ENCODE data around the gene CDKAL1. TPM values are rescaled to one million over a fixed set of nuclear protein-coding genes. Genes with fewer than 3 reads are reported as not detected.
"Not testable (repeated sequence)": the region's sequence is repeated elsewhere in the genome, so short reads cannot be mapped to it uniquely, and the experiment has no call there.

Gene CDKAL1
- total RNA-seq, 2 donors from 2014 or later = 12.1 to 19.0 TPM

GRCh38 chr6:20718705-20719653, 184.7 kb downstream of the CDKAL1 start:
- 86% methylated on average over 3 of the region's 3 CpGs for WGBS
- intact Hi-C loops (cut with DNase I) = no loop called here
- Histone ChIP-seq H3K27me3 (replicated peaks; ENCODE audit: insufficient read depth) (no peaks in the 10 kb centered on the region), H3K27ac (no peak overlapping the region), H3K36me3 (no peaks in the 10 kb centered on the region), H3K4me1 (replicated peaks) (no peaks in the 10 kb centered on the region), H3K4me3 (no peak overlapping the region), H3K9me3 (no peaks in the 10 kb centered on the region)
- TF ChIP-seq POLR2AphosphoS5 (IDR thresholded peaks at IDR 0.05) (no peak), POLR2A (IDR thresholded peaks at IDR 0.05) (no peak), CTCF (IDR thresholded peaks at IDR 0.05) (no peak)
- DNase-seq (ENCODE audit: low spot score) = no peak

GRCh38 chr6:20719980-20720379, 185.7 kb downstream of the CDKAL1 start:
- intact Hi-C loops (cut with DNase I) = no loop called here
- TF ChIP-seq POLR2A (IDR thresholded peaks at IDR 0.05) (no peak), CTCF (IDR thresholded peaks at IDR 0.05) (no peak), POLR2AphosphoS5 (IDR thresholded peaks at IDR 0.05) (no peak)
- H3K36me3 ChIP-seq = no peaks in the 10 kb centered on the region
- H3K4me1 ChIP-seq (replicated peaks) = no peaks in the 10 kb centered on the region
- 98% methylated on average over 2 of the region's 2 CpGs for WGBS
- no peak for DNase-seq (ENCODE audit: low spot score)
- H3K27me3 ChIP-seq (replicated peaks; ENCODE audit: insufficient read depth) = no peaks in the 10 kb centered on the region
- no peaks in the 10 kb centered on the region for H3K9me3 ChIP-seq
- no peak overlapping the region for H3K27ac ChIP-seq
- no peak overlapping the region for H3K4me3 ChIP-seq

GRCh38 chr6:20721121-20721520, 186.9 kb downstream of the CDKAL1 start:
- H3K27me3 ChIP-seq (replicated peaks; ENCODE audit: insufficient read depth); H3K4me3 ChIP-seq; H3K27ac ChIP-seq; DNase-seq (ENCODE audit: low spot score); H3K4me1 ChIP-seq (replicated peaks); H3K36me3 ChIP-seq; H3K9me3 ChIP-seq; intact Hi-C loops (cut with DNase I): not testable (repeated sequence)
- WGBS = 65% methylated on average over 3 of the region's 3 CpGs

GRCh38 chr6:20722455-20722854, 188.2 kb downstream of the CDKAL1 start:
- H3K27me3 ChIP-seq (replicated peaks; ENCODE audit: insufficient read depth) = no peaks in the 10 kb centered on the region
- H3K4me1 ChIP-seq (replicated peaks) = no peaks in the 10 kb centered on the region
- intact Hi-C loops (cut with DNase I) = no loop called here
- TF ChIP-seq CTCF (IDR thresholded peaks at IDR 0.05) (no peak), POLR2A (IDR thresholded peaks at IDR 0.05) (no peak), POLR2AphosphoS5 (IDR thresholded peaks at IDR 0.05) (no peak)
- no peak overlapping the region for H3K27ac ChIP-seq
- DNase-seq (ENCODE audit: low spot score) = no peak
- no peaks in the 10 kb centered on the region for H3K9me3 ChIP-seq
- H3K4me3 ChIP-seq = no peak overlapping the region
- no peaks in the 10 kb centered on the region for H3K36me3 ChIP-seq
- 96% methylated on average over 2 of the region's 2 CpGs for WGBS

- DNase-seq (ENCODE audit: low spot score) = no peak
- Histone ChIP-seq H3K27me3 (replicated peaks; ENCODE audit: insufficient read depth) (no peaks in the 10 kb centered on the region), H3K4me3 (no peak overlapping the region), H3K27ac (no peak overlapping the region), H3K4me1 (replicated peaks) (no peaks in the 10 kb centered on the region), H3K9me3 (no peaks in the 10 kb centered on the region), H3K36me3 (no peaks in the 10 kb centered on the region)
- 98% methylated on average over 12 of the region's 12 CpGs for WGBS
- intact Hi-C loops (cut with DNase I) = no loop called here
- TF ChIP-seq POLR2AphosphoS5 (IDR thresholded peaks at IDR 0.05) (no peak), POLR2A (IDR thresholded peaks at IDR 0.05) (no peak), CTCF (IDR thresholded peaks at IDR 0.05) (no peak)
These were observed 189.0 kb downstream of the CDKAL1 start for GRCh38 chr6:20723236-20723635.

Measured in prostate gland (tissue), 2 donors.